HCT116 (cell line): Measurements from ENCODE around the gene PFKFB2. TPM values are rescaled to one million over a fixed set of nuclear protein-coding genes. Genes with fewer than 3 reads are reported as not detected.

Experiments used
- ATAC-seq: fragments of 200-7000 bp; cut with Tn5 transposase; 2 replicates; pipeline ENCODE4 v1.9.1; 2020; ENCODE audit warnings: mild to moderate bottlenecking, moderate library complexity
- BruUV-seq: library from RNA; stranded (reverse); fragments of 400-500 nt; replicated peaks from 2 replicates; lab custom pipeline; 2021; lab: Mats Ljungman, UMichigan
- CTCF ChIA-PET: fragments of 300-600 bp; sonication (Branson Sonifier 250); formaldehyde crosslinking; loops from one replicate; lab custom pipeline; 2021; ENCODE audit warnings: antibody characterized with exemption; lab: Charles Lee
- POLR2A ChIA-PET: fragments of 300-600, 350-600 bp; sonication (Branson Sonifier 250); formaldehyde crosslinking; loops from one replicate; lab custom pipeline; 2021; ENCODE audit warnings: antibody characterized with exemption; lab: Charles Lee
- RAD21 ChIA-PET, 2 experiments: fragments of 300-600 bp; sonication (Branson Sonifier 250); formaldehyde crosslinking; loops; one replicate each; lab custom pipeline; 2023; ENCODE audit warnings: low total read pairs in 2 of 2; ENCODE audit not compliant: uncharacterized antibody in 2 of 2, unreplicated experiment in 2 of 2, low non-redundant PET in 1 of 2; lab: Charles Lee
- DNase-seq: peaks from one replicate; pipeline ENCODE4 v3.0.0-alpha.2; 2010; ENCODE audit warnings: low read depth, low spot score
- H2AFZ ChIP-seq: fragments of 200-600 bp; shearing (Covaris generic), sonication (generic); 2 replicates; pipeline ENCODE4 v1.6.1; 2017; ENCODE audit warnings: low read depth, mixed run types, mixed read lengths, antibody characterized with exemption, low read length; ENCODE audit not compliant: poor library complexity, severe bottlenecking
- H3K27ac ChIP-seq: 2 replicates; pipeline ENCODE4 v1.5.1; 2012; ENCODE audit warnings: low read depth, low read length
- H3K27me3 ChIP-seq: fragments of 200-600 bp; sonication (generic); 2 replicates; pipeline ENCODE4 v1.6.1; 2016; ENCODE audit warnings: mixed run types, low read length, mixed read lengths; ENCODE audit not compliant: insufficient read depth
- H3K36me3 ChIP-seq, 2 experiments: fragments of 200-500 bp in 1 of 2; fragments of 200-600 bp in 1 of 2; sonication (Bioruptor generic) in 1 of 2; sonication (generic) in 1 of 2; 2 replicates each; pipeline versions ENCODE4 v1.5.1 to v1.6.1; 2014 to 2016; ENCODE audit warnings: low read length in 2 of 2, inconsistent platforms in 1 of 2, mixed read lengths in 1 of 2, mixed run types in 1 of 2; ENCODE audit not compliant: insufficient read depth in 2 of 2, control insufficient read depth in 1 of 2
- H3K4me1 ChIP-seq, 2 experiments: fragments of 200-600 bp in 1 of 2; sonication (generic) in 1 of 2; 2 replicates each; pipeline versions ENCODE4 v1.5.1 to v1.6.1; 2012 to 2017; ENCODE audit warnings: low read length in 2 of 2, inconsistent platforms in 1 of 2, mild to moderate bottlenecking in 1 of 2, mixed read lengths in 1 of 2, mixed run types in 1 of 2, moderate library complexity in 1 of 2; ENCODE audit not compliant: insufficient read depth in 2 of 2, control insufficient read depth in 1 of 2
- H3K4me2 ChIP-seq: fragments of 200-600 bp; sonication (generic); 2 replicates; pipeline ENCODE4 v1.6.1; 2017; ENCODE audit warnings: mixed run types, low read length, mixed read lengths
- H3K4me3 ChIP-seq, 2 experiments: fragments of 200-600 bp in 1 of 2; sonication (generic) in 1 of 2; replicated peaks in 1 of 2; 2 replicates each; pipeline ENCODE4 v1.5.1; 2011 to 2016; ENCODE audit warnings: low read length in 2 of 2, control low read depth in 1 of 2, low read depth in 1 of 2, mild to moderate bottlenecking in 1 of 2, mixed read lengths in 1 of 2, mixed run types in 1 of 2
- H3K79me2 ChIP-seq: fragments of 200-600 bp; sonication (generic); 2 replicates; pipeline ENCODE4 v1.6.1; 2017; ENCODE audit warnings: mild to moderate bottlenecking, mixed run types, low read length, moderate library complexity, mixed read lengths; ENCODE audit not compliant: insufficient read depth
- H3K9ac ChIP-seq: fragments of 200-600 bp; sonication (generic); 2 replicates; pipeline ENCODE4 v1.6.1; 2016; ENCODE audit warnings: low read length, mixed read lengths
- H3K9me2 ChIP-seq: fragments of 200-600 bp; sonication (generic), shearing (Covaris generic); 2 replicates; pipeline ENCODE4 v1.6.1; 2017; ENCODE audit warnings: mixed run types, mild to moderate bottlenecking, moderate library complexity; ENCODE audit not compliant: insufficient read depth
- H3K9me3 ChIP-seq, 2 experiments: fragments of 200-500 bp in 1 of 2; fragments of 200-600 bp in 1 of 2; sonication (Bioruptor generic) in 1 of 2; sonication (generic) in 1 of 2; 2 replicates each; pipeline ENCODE4 v1.6.1; 2014 to 2017; ENCODE audit warnings: low read length in 2 of 2, mixed read lengths in 2 of 2, inconsistent platforms in 1 of 2, low read depth in 1 of 2, mild to moderate bottlenecking in 1 of 2, mixed run types in 1 of 2, moderate library complexity in 1 of 2; ENCODE audit not compliant: control insufficient read depth in 1 of 2, insufficient read depth in 1 of 2
- H4K20me1 ChIP-seq: fragments of 200-600 bp; sonication (generic), shearing (Covaris generic); 2 replicates; pipeline ENCODE4 v1.6.1; 2017; ENCODE audit warnings: mixed run types, mild to moderate bottlenecking, moderate library complexity; ENCODE audit not compliant: insufficient read depth
- ATF3 ChIP-seq: IDR thresholded peaks from 2 replicates; pipeline ENCODE4 v1.6.1; 2012
- CBX3 ChIP-seq: IDR thresholded peaks from 2 replicates; pipeline ENCODE4 v1.6.1; 2012; ENCODE audit warnings: low read depth
- CEBPB ChIP-seq: IDR thresholded peaks from 2 replicates; pipeline ENCODE4 v1.6.1; 2012; ENCODE audit warnings: low read depth
- CTCF ChIP-seq, 3 experiments: fragments of 200-600 bp in 1 of 3; sonication (generic) in 1 of 3; IDR thresholded peaks in 2 of 3; conservative IDR thresholded peaks in 1 of 3; 2 replicates each; pipeline ENCODE4 v1.5.1; 2012 to 2017; ENCODE audit warnings: low read depth in 2 of 3, low read length in 2 of 3, antibody characterized with exemption in 1 of 3, borderline replicate concordance in 1 of 3, control low read depth in 1 of 3, mild to moderate bottlenecking in 1 of 3, mixed read lengths in 1 of 3, mixed run types in 1 of 3, moderate library complexity in 1 of 3; ENCODE audit not compliant: insufficient read depth in 1 of 3
- EGR1 ChIP-seq: IDR thresholded peaks from 2 replicates; pipeline ENCODE4 v1.6.1; 2012; ENCODE audit warnings: low read depth
- ELF1 ChIP-seq: IDR thresholded peaks from 2 replicates; pipeline ENCODE4 v1.6.1; 2012; ENCODE audit warnings: low read depth, borderline replicate concordance
- EZH2 ChIP-seq: fragments of 200-600 bp; sonication (generic); IDR thresholded peaks from 2 replicates; pipeline ENCODE4 v1.6.1; 2017; ENCODE audit warnings: antibody characterized with exemption, mixed run types
- EZH2phosphoT487 ChIP-seq: fragments of 200-600 bp; IDR thresholded peaks from 2 replicates; pipeline ENCODE4 v1.6.1; 2018; ENCODE audit warnings: antibody characterized with exemption, borderline replicate concordance
- FOSL1 ChIP-seq: IDR thresholded peaks from 2 replicates; pipeline ENCODE4 v1.6.1; 2012; ENCODE audit warnings: low read depth
- JUND ChIP-seq: IDR thresholded peaks from 2 replicates; pipeline ENCODE4 v1.6.1; 2012
- MAX ChIP-seq: IDR thresholded peaks from 2 replicates; pipeline ENCODE4 v1.6.1; 2012
- POLR2A ChIP-seq: IDR thresholded peaks from 2 replicates; pipeline ENCODE4 v1.7.0; 2011; ENCODE audit warnings: borderline replicate concordance; ENCODE audit not compliant: insufficient read depth, insufficient read length; ENCODE audit errors: extremely low read depth
- POLR2AphosphoS5 ChIP-seq: IDR thresholded peaks from 2 replicates; pipeline ENCODE4 v1.6.1; 2011; ENCODE audit warnings: mild to moderate bottlenecking, low read depth, low read length, moderate library complexity
- RAD21 ChIP-seq: IDR thresholded peaks from 2 replicates; pipeline ENCODE4 v1.6.1; 2012; ENCODE audit warnings: low read depth, mild to moderate bottlenecking
- SIN3A ChIP-seq: IDR thresholded peaks from 2 replicates; pipeline ENCODE4 v1.6.1; 2012; ENCODE audit warnings: low read depth
- SP1 ChIP-seq: IDR thresholded peaks from 2 replicates; pipeline ENCODE4 v1.6.1; 2012; ENCODE audit warnings: low read depth
- SRF ChIP-seq: IDR thresholded peaks from 2 replicates; pipeline ENCODE4 v1.6.1; 2012; ENCODE audit warnings: low read depth
- TCF7L2 ChIP-seq: IDR thresholded peaks from 2 replicates; pipeline ENCODE4 v1.7.0; 2011; ENCODE audit warnings: borderline replicate concordance, inconsistent platforms; ENCODE audit not compliant: insufficient read depth, insufficient read length; ENCODE audit errors: extremely low read depth
- YY1 ChIP-seq: IDR thresholded peaks from 2 replicates; pipeline ENCODE4 v1.6.1; 2011; ENCODE audit warnings: low read length, low read depth, moderate library complexity, mild to moderate bottlenecking; ENCODE audit not compliant: insufficient replicate concordance; ENCODE audit errors: extremely low read depth
- ZBTB33 ChIP-seq: IDR thresholded peaks from 2 replicates; pipeline ENCODE4 v1.6.1; 2011; ENCODE audit warnings: mild to moderate bottlenecking, low read length, moderate library complexity; ENCODE audit not compliant: insufficient replicate concordance; ENCODE audit errors: extremely low read depth
- ZFX ChIP-seq: fragments of 450-650 bp; IDR thresholded peaks from 2 replicates; pipeline ENCODE4 v1.6.1; 2017
- ZNF274 ChIP-seq: fragments of 200-500 bp; sonication (Bioruptor generic); IDR thresholded peaks from 2 replicates; pipeline ENCODE4 v1.6.1; 2014; ENCODE audit warnings: mild to moderate bottlenecking, low read depth, low read length, inconsistent platforms
- intact Hi-C: fragments of 100-400 bp; cut with micrococcal nuclease; formaldehyde crosslinking; loops from 2 replicates; pipeline ENCODE4 v1.10.0; 2022
- total RNA-seq: library from RNA; stranded (reverse); gene quantifications from one replicate; pipeline ENCODE4 v1.2.1, GENCODE V29; 2021; ENCODE audit not compliant: unreplicated experiment

Gene PFKFB2
- total RNA-seq, 1 experiment from 2014 or later = 13.9 TPM

- intact Hi-C loops = loop anchor here (2.0 kb wide), 1 partner anchor 47 kb away; no protein-coding TSS in a partner anchor
- ATAC-seq (peak; percentile 0; the same call in 1 of the 2 replicates), DNase-seq (no peak)
- H3K27me3 ChIP-seq = no peaks in the 10 kb centered on the region
- H3K79me2 ChIP-seq = peaks cover 44% of the 10 kb centered on the region
- H3K9me3 ChIP-seq = no peaks in the 10 kb centered on the region
- peak within 1 kb of the TSS; percentile 88 to 90 for H3K4me3 ChIP-seq
- RAD21 ChIA-PET = no interaction called here
- CTCF ChIA-PET = interaction anchor here (1.2 kb wide), 1 partner anchor 33 kb away, joined by 3 read pairs; no protein-coding TSS in a partner anchor
- H3K9me2 ChIP-seq = no peaks in the 10 kb centered on the region
- peak within 1 kb of the TSS; percentile 85 for H3K27ac ChIP-seq
- no TSS peak for BruUV-seq
- POLR2A ChIA-PET = interaction anchor here (1.0 kb wide), 1 partner anchor 19 kb away, joined by 3 read pairs; the partner anchor contains the start of gene C1orf116
- peak within 1 kb of the TSS; percentile 73 for H3K4me2 ChIP-seq
- peak within 1 kb of the TSS; percentile 96 for H3K9ac ChIP-seq
- H4K20me1 ChIP-seq = peaks cover 8% of the 10 kb centered on the region; the same call in 1 of the 2 replicates
- H2AFZ ChIP-seq = peak within 1 kb of the TSS; percentile 67
- H3K36me3 ChIP-seq = peaks cover 14 to 29% of the 10 kb centered on the region in 2 experiments
- peaks cover 11 to 29% of the 10 kb centered on the region in 2 experiments for H3K4me1 ChIP-seq
- TF ChIP-seq CEBPB = no peak
- no peak for TF ChIP-seq ELF1
- no peak for TF ChIP-seq ATF3
- 0 out of 2 replicates have a peak, but pooled peaks have one; percentile 7 for TF ChIP-seq SIN3A
- no peak for TF ChIP-seq POLR2AphosphoS5
- no peak for TF ChIP-seq TCF7L2
- no peak for TF ChIP-seq SP1
- TF ChIP-seq CBX3 = no peak; the same call in 1 of the 2 replicates
- TF ChIP-seq POLR2A = no peak
- no peak for TF ChIP-seq EZH2
- no peak for TF ChIP-seq ZBTB33
- TF ChIP-seq RAD21 = no peak
- no peak for TF ChIP-seq CTCF (IDR thresholded peaks at IDR 0.05 in 2 of 3, conservative IDR thresholded peaks at IDR 0.05 in 1 of 3; ENCODE audit: borderline replicate concordance in 1 of 3, insufficient read depth in 1 of 3, low read depth in 2 of 3, low read length in 2 of 3)
- TF ChIP-seq SRF = no peak
- no peak for TF ChIP-seq YY1
- TF ChIP-seq EZH2phosphoT487 = no peak
- no peak for TF ChIP-seq ZNF274
- 0 out of 2 replicates have a peak, but pooled peaks have one; percentile 2 for TF ChIP-seq EGR1
- TF ChIP-seq ZFX = no peak
- peak; percentile 60 for TF ChIP-seq MAX
- TF ChIP-seq JUND = no peak; the same call in 1 of the 2 replicates
- 0 out of 2 replicates have a peak, but pooled peaks have one; percentile 6 for TF ChIP-seq FOSL1
Observed at GRCh38 chr1:207051191-207051943, 1.7 kb upstream of the PFKFB2 start, which contains the start of gene YOD1. Gene YOD1 (minus strand): TSS chr1:207051208. CDS start chr1:207051030, 178 bp downstream.
